Right cardiac atrium (tissue), 5 donors: ENCODE data around the gene RNU6-9. TPM values are rescaled to one million over a fixed set of nuclear protein-coding genes. Genes with fewer than 3 reads are reported as not detected.
"Not testable (repeated sequence)": the region's sequence is repeated elsewhere in the genome, so short reads cannot be mapped to it uniquely, and the experiment has no call there.

Source experiments
- ATAC-seq, 2 donors: fragments of 200-7000 bp; cut with Tn5 transposase; one replicate each; pipeline versions ENCODE4 v1.8.0 to v1.9.1; 2020; ENCODE audit warnings: moderate library complexity in 2 of 2, mild to moderate bottlenecking in 1 of 2
- DNase-seq, 3 donors: peaks; one replicate each; pipeline ENCODE4 v3.0.0-alpha.2; 2020
- H3K27ac ChIP-seq: one replicate; pipeline ENCODE4 v1.5.1; 2013; ENCODE audit warnings: mild to moderate bottlenecking, low read length, control low read depth, moderate library complexity
- H3K27me3 ChIP-seq: one replicate; pipeline ENCODE4 v1.6.1; 2013; ENCODE audit not compliant: control insufficient read depth, insufficient read depth
- H3K4me1 ChIP-seq: one replicate; pipeline ENCODE4 v1.6.1; 2013; ENCODE audit warnings: low read length; ENCODE audit not compliant: control insufficient read depth, insufficient read depth
- H3K4me3 ChIP-seq: one replicate; pipeline ENCODE4 v1.5.1; 2013; ENCODE audit warnings: low read length, control low read depth
- H3K9me3 ChIP-seq: one replicate; pipeline ENCODE4 v1.6.1; 2013; ENCODE audit warnings: low read length; ENCODE audit not compliant: control insufficient read depth
- WGBS: extraction: QIAGEN DNeasy Blood & Tissue Kit; methylation state at CpG from one replicate; pipeline ENCODE4 v1.1.7; 2013; 5-methylcytosine and 5-hydroxymethylcytosine counted together
- intact Hi-C, 4 donors: fragments of 100-400 bp; cut with DNase I; formaldehyde crosslinking; loops; one replicate each; pipeline versions ENCODE4 v1.11.0 to v1.14.0; 2022 to 2023
- polyA plus RNA-seq: library from polyadenylated mRNA; stranded (reverse); fragments of 200-250 nt; gene quantifications from one replicate; pipeline ENCODE4 v1.2.3, GENCODE V29; 2013
- total RNA-seq, 4 donors: library from RNA; stranded (reverse); fragmentation: NEBNext Ultra II Directional; extraction: Animal tissue kit (Norgen Biotek cat#: 25700); gene quantifications; one replicate each; pipeline ENCODE4 v1.2.1, GENCODE V29; 2021
- donor health status: healthy with polysubstance abuse.
- donor health status: DM: no; HTN: yes; CAD: no.
- donor health status: DM: no; HTN: no; CAD: no.
- donor health status: DM: no; HTN: yes; CAD: no; lungs with severe emphysema.
- donor health status: DM: yes; HTN: yes; CAD: no.

Gene RNU6-9
- total and polyA plus RNA-seq, 5 donors: not detected

DNA sequence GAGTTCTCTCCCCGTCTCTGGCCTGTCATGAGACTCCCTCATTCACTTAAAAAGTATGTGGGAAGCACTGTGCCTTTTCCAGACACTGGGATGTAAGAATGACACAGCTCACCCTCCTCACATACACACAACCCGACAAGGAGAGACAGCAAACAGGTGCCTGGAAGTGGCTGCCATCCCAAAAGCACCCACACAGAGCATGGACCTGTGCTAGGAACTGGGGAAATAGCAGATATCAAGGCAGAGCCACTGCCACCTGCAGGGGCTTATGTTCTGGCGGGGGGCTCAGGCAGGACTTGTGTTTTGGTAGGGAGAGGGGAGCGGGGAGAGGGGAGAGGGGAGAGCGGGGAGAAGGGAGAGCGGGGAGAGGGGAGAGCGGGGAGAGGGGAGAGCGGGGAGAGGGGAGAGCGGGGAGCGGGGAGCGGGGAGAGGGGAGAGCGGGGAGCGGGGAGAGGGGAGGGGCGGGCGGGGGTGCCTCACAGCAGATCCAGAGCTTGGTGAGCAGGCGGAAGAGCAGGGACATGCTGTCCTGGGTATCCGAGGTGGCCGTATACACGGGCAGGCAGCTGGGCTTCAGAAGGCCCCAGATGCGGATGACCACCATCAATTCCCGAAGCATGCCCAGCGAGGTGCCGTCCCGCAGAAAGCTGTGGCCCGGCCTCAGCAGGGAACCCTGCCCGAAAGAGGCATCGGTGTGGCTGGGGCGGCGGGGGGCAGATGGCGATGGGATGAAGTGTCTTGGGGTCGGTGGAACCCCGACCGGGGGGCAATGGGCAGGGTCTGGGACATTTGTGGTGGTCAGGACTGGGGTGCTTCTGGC lies 21.6 kb upstream of the RNU6-9 start:
- DNase-seq (peak in 1 of 3 donors; percentile 69), ATAC-seq (no peak)
- H3K27ac ChIP-seq: no peak overlapping the region
- WGBS: 91% methylated on average over 23 of the region's 33 CpGs
- no peaks in the 10 kb centered on the region for H3K27me3 ChIP-seq
- no peak overlapping the region for H3K4me3 ChIP-seq
- H3K4me1 ChIP-seq: no peaks in the 10 kb centered on the region
- intact Hi-C loops: loop anchor here in 1 of 4 donors (2.0 kb wide), 1 partner anchor 43 kb away; no protein-coding TSS in a partner anchor
- no peaks in the 10 kb centered on the region for H3K9me3 ChIP-seq

DNA sequence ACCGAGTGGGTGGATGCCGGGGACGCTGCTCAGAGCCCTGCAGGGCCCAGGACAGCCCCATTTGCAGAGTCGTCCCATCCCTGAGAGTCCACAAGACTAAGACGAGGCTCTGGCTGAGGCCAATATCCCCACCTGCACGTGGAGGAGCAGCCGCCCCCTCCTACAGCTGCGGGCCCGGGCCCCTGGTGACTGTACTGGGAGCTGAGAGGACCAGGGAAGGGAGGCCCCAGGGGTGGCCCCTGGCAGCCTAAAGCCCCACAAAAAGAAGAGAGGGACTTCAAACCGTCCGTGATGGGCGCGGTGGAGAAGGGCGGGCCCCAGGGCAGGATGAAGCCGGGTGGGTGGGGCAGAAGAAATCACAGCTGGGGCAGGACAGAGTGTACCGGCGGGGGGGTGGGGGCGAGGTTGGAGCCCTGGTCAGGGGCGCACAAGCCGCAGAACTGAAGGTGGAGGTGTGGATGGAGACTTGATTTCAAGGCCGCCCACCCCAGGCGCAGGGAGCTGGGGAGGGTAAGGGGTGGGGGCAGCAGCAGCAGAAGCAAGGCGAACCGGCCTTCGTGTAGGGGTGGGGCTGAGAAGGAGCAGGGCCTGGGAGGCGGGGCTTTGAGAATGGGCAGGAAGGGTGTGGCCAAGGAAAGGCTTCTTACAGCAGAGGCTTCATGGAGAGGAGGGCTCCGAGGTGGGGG lies 20.9 kb upstream of the RNU6-9 start:
- DNase-seq: peak; percentile 69 to 91 (median 81)
- Histone ChIP-seq H3K27ac (no peak overlapping the region), H3K4me1 (no peaks in the 10 kb centered on the region), H3K4me3 (no peak overlapping the region), H3K9me3 (no peaks in the 10 kb centered on the region), H3K27me3 (no peaks in the 10 kb centered on the region)
- intact Hi-C loops: loop anchor here in 1 of 4 donors (2.0 kb wide), 1 partner anchor 42 kb away; no protein-coding TSS in a partner anchor
- WGBS: 80% methylated on average over 27 of the region's 27 CpGs
- peak; percentile 41 for ATAC-seq

GRCh38 chr19:873084-873483 lies 20.2 kb upstream of the RNU6-9 start:
- Histone ChIP-seq H3K27me3 (no peaks in the 10 kb centered on the region), H3K9me3 (no peaks in the 10 kb centered on the region), H3K4me1 (no peaks in the 10 kb centered on the region), H3K4me3 (no peak overlapping the region), H3K27ac (no peak overlapping the region)
- peak in 1 of 2 donors; percentile 7 for ATAC-seq
- intact Hi-C loops: loop anchor here in 1 of 4 donors (2.0 kb wide), 1 partner anchor 42 kb away; no protein-coding TSS in a partner anchor
- peak in 1 of 3 donors; percentile 82 for DNase-seq
- 91% methylated on average over 13 of the region's 13 CpGs for WGBS

DNA sequence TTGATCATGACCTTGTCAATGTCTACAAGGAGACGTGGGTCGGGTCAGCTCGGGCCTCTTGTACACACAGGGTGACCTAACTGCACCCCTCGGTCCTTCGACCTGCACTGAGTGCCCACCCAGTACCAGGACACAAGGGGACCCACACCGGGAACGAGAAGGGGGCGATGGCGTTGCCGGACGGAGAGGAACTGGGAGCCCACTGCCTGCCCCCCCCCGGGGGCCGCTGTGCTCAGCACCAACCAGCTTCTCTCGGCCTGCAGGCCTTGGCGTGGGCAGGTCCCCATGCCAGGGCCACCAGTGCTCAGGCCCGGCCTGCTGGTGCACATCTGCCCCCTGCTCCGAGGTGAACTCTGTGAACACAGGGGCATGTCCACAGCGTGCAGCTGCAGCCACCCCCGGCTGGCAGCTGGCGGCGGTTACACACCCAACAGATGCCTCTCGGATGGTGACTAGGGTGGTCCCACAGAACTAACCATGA lies 19.7 kb upstream of the RNU6-9 start:
- Histone ChIP-seq H3K27me3 (no peaks in the 10 kb centered on the region), H3K9me3 (no peaks in the 10 kb centered on the region), H3K27ac (no peak overlapping the region), H3K4me3 (no peak overlapping the region), H3K4me1 (no peaks in the 10 kb centered on the region)
- ATAC-seq (no peak), DNase-seq (peak in 2 of 3 donors; percentile 15 to 63)
- WGBS: 96% methylated on average over 22 of the region's 22 CpGs
- intact Hi-C loops: loop anchor here in 1 of 4 donors (2.0 kb wide), 1 partner anchor 41 kb away; no protein-coding TSS in a partner anchor

DNA sequence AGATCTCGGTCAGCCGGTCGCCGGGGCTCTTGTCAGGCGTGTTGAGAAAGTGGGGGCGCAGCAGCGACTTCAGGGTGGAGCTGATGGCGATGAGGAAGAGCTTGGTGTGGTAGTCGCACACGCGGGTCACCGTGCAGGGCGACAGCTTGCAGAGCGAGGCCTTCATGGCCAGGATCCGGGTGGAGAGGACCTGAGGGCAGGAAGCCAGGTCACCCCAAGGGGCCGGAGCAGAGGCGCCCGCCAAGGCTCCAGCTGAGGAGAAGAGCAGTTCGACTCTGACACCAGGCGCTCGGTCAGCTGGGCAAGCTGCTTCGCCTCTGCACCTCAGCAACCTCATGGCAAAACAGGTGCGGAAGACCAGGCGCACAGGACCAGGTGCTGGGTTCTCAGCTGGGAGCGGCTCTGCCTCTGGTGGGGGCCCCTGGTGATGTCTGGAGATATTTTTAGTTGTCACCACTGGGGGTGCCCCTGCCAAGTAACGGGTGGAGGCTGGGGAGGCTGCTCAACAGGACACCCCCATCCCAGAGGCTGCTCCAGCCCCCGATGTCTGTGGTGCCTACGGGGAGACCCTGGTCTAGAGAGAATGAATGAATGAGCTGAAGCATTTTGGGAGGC lies 17.9 kb upstream of the RNU6-9 start:
- Histone ChIP-seq H3K9me3 (no peaks in the 10 kb centered on the region), H3K27me3 (no peaks in the 10 kb centered on the region), H3K27ac (no peak overlapping the region), H3K4me3 (no peak overlapping the region), H3K4me1 (no peaks in the 10 kb centered on the region)
- 92% methylated on average over 28 of the region's 28 CpGs for WGBS
- peak in 1 of 3 donors; percentile 11 for DNase-seq
- intact Hi-C loops: no loop called here
- ATAC-seq: no peak

DNA sequence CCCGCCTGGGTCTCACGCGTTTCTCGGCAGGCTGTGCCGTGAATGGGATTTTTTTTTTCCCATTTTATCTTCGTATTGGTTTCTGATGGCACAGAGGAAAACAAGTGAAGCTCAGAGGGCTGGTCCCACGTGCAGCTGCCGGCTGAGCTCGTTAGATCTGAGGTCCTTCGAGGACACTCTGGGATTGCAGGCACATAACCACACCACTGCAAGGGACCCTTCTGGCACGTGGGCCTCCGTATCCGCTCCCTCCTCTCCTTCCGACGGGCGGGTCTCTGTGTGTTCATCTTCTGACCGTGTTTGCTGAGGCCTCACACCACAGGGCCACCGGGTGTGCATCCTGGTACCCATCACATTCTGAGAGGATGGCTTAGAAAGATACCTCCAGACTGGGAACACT lies 17.2 kb upstream of the RNU6-9 start:
- no peak for ATAC-seq
- intact Hi-C loops: no loop called here
- 76% methylated on average over 18 of the region's 18 CpGs for WGBS
- DNase-seq: no peak
- H3K4me3 ChIP-seq: no peak overlapping the region
- no peaks in the 10 kb centered on the region for H3K27me3 ChIP-seq
- H3K27ac ChIP-seq: no peak overlapping the region
- H3K9me3 ChIP-seq: no peaks in the 10 kb centered on the region
- no peaks in the 10 kb centered on the region for H3K4me1 ChIP-seq

DNA sequence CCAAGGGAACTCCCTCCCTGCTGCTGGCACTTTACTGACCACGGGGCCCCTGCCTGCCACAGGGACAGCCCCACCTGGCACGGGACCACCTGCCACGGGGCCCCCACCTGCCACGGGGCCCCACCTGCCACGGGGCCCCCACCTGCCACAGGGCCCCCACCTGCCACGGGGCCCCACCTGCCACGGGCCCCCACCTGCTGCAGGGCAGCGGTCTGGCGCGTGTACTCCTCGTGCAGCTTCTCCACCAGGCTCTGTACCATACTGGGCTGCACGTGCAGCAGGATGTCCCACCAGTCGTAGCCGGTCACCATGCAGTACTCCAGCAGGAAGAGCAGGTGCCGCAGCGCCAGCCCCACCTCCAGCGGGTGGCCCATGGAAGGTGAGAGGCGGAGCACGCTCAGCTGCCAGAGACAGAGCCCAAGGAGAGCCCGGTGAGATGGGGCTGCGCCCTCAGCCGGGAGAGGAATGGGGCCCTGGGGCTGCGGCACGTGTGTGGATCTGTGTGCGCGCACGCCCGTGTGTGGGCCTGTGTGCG lies 16.4 kb upstream of the RNU6-9 start:
- Histone ChIP-seq H3K9me3 (no peaks in the 10 kb centered on the region), H3K27me3 (no peaks in the 10 kb centered on the region), H3K4me1 (no peaks in the 10 kb centered on the region), H3K27ac (no peak overlapping the region), H3K4me3 (no peak overlapping the region)
- ATAC-seq: no peak
- WGBS: 94% methylated on average over 29 of the region's 29 CpGs
- intact Hi-C loops: no loop called here
- DNase-seq: peak in 1 of 3 donors; percentile 12

DNA sequence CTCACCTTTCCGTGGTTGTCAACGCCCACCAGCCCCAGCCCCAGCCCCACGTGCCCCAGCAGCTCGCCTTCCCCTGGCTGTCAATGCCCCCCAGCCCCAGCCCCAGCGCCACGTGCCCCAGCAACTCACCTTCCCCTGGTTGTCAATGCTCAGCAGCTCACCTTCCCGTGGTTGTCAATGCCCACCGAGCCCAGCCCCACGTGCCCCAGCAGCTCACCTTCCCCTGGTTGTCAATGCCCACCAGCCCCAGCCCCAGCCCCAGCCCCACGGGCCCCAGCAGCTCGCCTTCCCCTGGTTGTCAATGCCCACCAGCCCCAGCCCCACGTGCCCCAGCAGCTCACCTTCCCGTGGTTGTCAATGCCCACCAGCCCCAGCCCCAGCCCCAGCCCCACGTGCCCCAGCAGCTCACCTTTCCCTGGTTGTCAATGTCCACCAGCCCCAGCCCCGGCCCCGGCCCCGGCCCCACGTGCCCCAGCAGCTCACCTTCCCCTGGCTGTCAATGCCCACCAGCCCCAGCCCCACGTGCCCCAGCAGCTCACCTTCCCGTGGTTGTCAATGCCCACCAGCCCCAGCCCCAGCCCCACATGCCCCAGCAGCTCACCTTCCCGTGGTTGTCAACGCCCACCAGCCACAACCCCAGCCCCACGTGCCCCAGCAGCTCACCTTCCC lies 15.2 kb upstream of the RNU6-9 start:
- intact Hi-C loops, H3K9me3 ChIP-seq, ATAC-seq, H3K27ac ChIP-seq, DNase-seq, H3K4me3 ChIP-seq, H3K4me1 ChIP-seq, H3K27me3 ChIP-seq: not testable (repeated sequence)
- WGBS: 92% methylated on average over 23 of the region's 23 CpGs

DNA sequence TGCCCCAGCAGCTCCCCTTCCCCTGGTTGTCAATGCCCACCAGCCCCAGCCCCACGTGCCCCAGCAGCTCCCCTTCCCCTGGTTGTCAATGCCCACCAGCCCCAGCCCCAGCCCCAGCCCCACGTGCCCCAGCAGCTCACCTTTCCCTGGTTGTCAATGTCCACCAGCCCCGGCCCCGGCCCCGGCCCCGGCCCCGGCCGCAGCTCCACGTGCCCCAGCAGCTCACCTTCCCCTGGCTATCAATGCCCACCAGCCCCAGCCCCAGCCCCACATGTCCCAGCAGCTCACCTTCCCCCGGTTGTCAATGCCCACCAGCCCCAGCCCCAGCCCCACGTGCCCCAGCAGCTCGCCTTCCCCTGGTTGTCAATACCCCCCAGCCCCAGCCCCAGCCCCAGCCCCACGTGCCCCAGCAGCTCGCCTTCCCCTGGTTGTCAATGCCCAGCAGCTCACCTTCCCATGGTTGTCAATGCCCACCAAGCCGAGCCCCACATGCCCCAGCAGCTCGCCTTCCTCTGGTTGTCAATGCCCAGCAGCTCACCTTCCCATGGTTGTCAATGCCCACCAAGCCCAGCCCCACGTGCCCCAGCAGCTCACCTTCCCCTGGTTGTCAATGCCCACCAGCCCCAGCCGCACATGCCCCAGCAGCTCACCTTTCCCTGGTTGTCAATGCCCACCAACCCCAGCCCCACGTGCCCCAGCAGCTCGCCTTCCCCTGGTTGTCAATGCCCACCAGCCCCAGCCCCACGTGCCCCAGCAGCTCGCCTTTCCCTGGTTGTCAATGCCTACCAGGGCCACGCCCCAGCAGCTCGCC lies 14.3 kb upstream of the RNU6-9 start:
- H3K4me3 ChIP-seq, H3K27me3 ChIP-seq, intact Hi-C loops, H3K4me1 ChIP-seq, H3K9me3 ChIP-seq, H3K27ac ChIP-seq, ATAC-seq: not testable (repeated sequence)
- DNase-seq: peak in 1 of 3 donors; percentile 51
- WGBS: 90% methylated on average over 24 of the region's 24 CpGs
